Measurements from ENCODE around the gene FGFRL1.

DNA sequence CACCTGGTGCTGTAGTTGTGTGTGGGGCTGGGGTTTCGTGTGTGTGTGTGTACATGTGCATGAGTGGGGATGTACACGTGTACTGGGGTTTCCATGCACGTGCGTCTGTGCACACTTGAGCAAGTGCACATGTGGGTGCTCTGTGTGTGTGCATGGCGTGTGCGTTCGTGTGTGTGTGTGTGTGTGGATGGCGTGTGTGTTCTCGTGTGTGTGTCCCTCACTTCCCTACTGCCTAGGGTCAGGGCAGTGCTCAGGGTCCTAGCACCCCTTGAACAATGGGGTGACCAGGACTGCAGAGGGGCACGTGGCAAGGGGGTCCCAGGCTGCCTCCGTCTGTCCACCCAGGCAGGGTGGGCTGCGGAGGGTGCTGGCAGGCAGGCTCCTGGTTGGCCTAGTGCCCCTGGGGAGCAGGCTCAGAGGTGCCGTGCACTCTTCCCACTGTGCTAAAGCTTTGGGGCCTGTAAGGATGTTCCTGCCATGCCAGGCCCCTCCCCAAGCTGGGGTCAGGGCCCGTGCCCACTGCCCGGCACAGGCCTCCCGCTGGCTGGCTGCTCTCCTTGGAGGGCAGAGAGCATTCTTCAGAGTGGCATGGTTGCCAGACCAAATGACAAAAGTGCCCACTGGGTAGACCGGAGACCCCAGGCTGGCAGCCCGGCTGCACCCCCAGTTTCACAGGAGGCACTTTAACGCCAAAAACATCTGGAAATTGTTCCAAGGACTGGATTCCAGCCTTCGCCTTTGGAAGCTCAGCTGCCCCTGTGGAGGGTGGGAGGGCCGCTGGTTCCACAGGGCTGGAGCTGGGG, 29.1 kb downstream of the FGFRL1 start:
- no peak for TF ChIP-seq POLR2A (IDR thresholded peaks at IDR 0.05; ENCODE audit: extremely low read depth, insufficient read length)
- no peak for TF ChIP-seq CTCF (IDR thresholded peaks at IDR 0.05; ENCODE audit: low read depth, low read length)

All from NB4 (cell line).